Measurements from ENCODE around the gene ZFHX2. TPM values are rescaled to one million over a fixed set of nuclear protein-coding genes. Genes with fewer than 3 reads are reported as not detected.

ZFHX2 gene
- total RNA-seq, 2 donors from 2014 or later, result 1.8 to 2.0 TPM

DNA sequence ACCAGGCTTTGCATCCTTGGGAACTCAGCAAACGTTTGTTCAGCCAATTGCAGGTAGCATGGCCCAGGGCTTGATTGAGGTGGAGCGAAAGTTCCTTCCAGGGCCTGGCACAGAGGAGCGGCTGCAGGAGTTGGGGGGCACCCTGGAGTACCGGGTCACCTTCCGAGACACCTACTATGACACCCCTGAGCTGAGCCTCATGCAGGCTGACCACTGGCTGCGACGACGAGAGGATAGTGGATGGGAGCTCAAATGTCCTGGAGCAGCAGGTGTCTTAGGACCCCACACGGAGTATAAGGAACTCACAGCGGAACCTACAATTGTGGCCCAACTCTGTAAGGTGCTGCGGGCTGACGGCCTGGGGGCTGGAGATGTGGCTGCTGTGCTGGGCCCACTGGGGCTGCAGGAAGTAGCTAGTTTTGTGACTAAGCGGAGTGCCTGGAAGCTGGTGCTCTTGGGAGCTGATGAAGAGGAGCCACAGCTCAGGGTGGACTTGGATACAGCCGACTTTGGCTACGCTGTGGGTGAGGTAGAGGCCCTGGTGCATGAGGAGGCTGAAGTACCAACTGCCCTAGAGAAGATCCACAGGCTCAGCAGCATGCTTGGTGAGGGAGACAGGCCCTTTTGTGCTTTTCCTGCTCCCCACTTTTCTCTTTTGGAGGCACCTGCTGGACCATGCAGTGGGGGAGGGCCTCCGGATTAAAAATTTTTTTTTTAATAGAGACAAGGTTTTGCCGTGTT, 5.3 kb upstream of the ZFHX2 start:
- TF ChIP-seq, protein P1, sequence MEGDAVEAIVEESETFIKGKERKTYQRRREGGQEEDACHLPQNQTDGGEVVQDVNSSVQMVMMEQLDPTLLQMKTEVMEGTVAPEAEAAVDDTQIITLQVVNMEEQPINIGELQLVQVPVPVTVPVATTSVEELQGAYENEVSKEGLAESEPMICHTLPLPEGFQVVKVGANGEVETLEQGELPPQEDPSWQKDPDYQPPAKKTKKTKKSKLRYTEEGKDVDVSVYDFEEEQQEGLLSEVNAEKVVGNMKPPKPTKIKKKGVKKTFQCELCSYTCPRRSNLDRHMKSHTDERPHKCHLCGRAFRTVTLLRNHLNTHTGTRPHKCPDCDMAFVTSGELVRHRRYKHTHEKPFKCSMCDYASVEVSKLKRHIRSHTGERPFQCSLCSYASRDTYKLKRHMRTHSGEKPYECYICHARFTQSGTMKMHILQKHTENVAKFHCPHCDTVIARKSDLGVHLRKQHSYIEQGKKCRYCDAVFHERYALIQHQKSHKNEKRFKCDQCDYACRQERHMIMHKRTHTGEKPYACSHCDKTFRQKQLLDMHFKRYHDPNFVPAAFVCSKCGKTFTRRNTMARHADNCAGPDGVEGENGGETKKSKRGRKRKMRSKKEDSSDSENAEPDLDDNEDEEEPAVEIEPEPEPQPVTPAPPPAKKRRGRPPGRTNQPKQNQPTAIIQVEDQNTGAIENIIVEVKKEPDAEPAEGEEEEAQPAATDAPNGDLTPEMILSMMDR (IDR thresholded peaks at IDR 0.05), result no peak
- intact Hi-C loops (cut with DNase I), result no loop called here
- no peaks in the 10 kb centered on the region for H3K36me3 ChIP-seq
- peak overlapping the region; percentile 92 for H3K27ac ChIP-seq
- H3K4me3 ChIP-seq, result peak overlapping the region; percentile 92
- H3K27me3 ChIP-seq, result no peaks in the 10 kb centered on the region
- no peaks in the 10 kb centered on the region for H3K9me3 ChIP-seq
- H3K4me1 ChIP-seq, result no peaks in the 10 kb centered on the region
- peak overlapping the region; percentile 64 to 84 for H3K9ac ChIP-seq (ENCODE audit: low read depth in 2 of 2, low read length in 2 of 2)
- no peak for DNase-seq

DNA sequence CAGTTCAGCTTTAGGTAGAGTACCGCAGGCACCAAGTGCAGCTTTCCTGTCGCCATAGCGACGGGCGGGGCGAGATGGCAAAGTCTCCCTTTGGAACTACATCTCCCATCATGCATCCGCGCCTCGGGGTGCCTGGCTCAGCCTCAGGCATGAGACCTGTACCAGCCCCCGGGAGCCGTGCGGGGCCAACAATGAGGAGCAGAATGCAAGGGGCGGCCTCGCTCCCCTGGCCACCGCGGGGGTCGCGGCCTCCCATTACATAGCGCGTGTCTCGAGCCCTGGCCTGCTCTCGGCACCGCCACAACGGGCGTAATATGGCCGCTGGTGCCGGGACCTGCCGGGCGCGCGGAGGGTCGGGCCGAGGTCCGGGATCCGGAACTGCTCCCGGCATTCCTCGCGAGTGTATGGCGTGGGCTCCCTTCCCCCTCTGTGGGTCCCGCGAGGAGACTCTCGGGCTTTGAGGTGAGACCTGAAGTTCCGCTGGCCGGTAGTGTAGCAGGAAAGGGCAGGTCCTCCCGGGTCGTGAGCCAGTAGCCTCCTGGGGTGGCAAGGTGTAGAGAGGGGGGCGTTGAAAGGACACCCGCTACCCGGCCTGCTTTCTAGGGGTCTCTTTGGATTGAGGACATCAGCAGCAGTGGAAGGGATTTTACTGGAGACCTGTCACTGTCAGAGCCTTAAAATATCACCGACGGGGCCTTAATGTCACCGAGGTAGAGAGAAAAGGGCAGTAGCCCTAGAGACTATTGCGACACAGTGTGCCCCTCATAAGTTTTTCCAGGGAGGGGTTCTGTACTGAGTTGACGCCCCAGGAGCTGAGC, 4.5 kb upstream of the ZFHX2 start, which contains the start of gene THTPA:
TSS of gene THTPA (plus strand) at position 390 of the 818 bp plus-strand sequence. CDS start 487 bp downstream, outside the sequence.
- no peaks in the 10 kb centered on the region for H3K36me3 ChIP-seq
- H3K9ac ChIP-seq (ENCODE audit: low read depth in 2 of 2, low read length in 2 of 2), result peak within 1 kb of the TSS; percentile 64 to 84
- intact Hi-C loops (cut with DNase I), result no loop called here
- TF ChIP-seq, protein P1 (IDR thresholded peaks at IDR 0.05), result no peak
- DNase-seq, result peak; percentile 97
- peak within 1 kb of the TSS; percentile 92 for H3K4me3 ChIP-seq
- H3K27me3 ChIP-seq, result no peaks in the 10 kb centered on the region
- no peaks in the 10 kb centered on the region for H3K9me3 ChIP-seq
- peak within 1 kb of the TSS; percentile 92 for H3K27ac ChIP-seq
- no peaks in the 10 kb centered on the region for H3K4me1 ChIP-seq

- no peaks in the 10 kb centered on the region for H3K36me3 ChIP-seq
- intact Hi-C loops (cut with DNase I), result no loop called here
Observed at GRCh38 chr14:23555533-23555881, 3.9 kb upstream of the ZFHX2 start.

GRCh38 chr14:23550812-23551265, 726 bp downstream of the ZFHX2 start:
- H3K9ac ChIP-seq (ENCODE audit: low read depth in 2 of 2, low read length in 2 of 2), result peak overlapping the region; percentile 65 to 77
- H3K27me3 ChIP-seq, result no peaks in the 10 kb centered on the region
- no peaks in the 10 kb centered on the region for H3K36me3 ChIP-seq
- intact Hi-C loops (cut with DNase I), result no loop called here
- DNase-seq, result no peak
- H3K9me3 ChIP-seq, result no peaks in the 10 kb centered on the region
- no peaks in the 10 kb centered on the region for H3K4me1 ChIP-seq
- no peak overlapping the region for H3K27ac ChIP-seq
- H3K4me3 ChIP-seq, result peak overlapping the region; percentile 56
- TF ChIP-seq, protein P1 (IDR thresholded peaks at IDR 0.05), result no peak

More at GRCh38 chr14:23555533-23555881, 3.9 kb upstream of the ZFHX2 start:
- H3K4me1 ChIP-seq, result no peaks in the 10 kb centered on the region
- H3K9ac ChIP-seq (ENCODE audit: low read depth in 2 of 2, low read length in 2 of 2), result peak overlapping the region; percentile 44 to 84
- TF ChIP-seq, protein P1 (IDR thresholded peaks at IDR 0.05), result no peak
- H3K27me3 ChIP-seq, result no peaks in the 10 kb centered on the region
- no peak for DNase-seq
- H3K9me3 ChIP-seq, result no peaks in the 10 kb centered on the region
- peak overlapping the region; percentile 92 for H3K4me3 ChIP-seq
- peak overlapping the region; percentile 92 for H3K27ac ChIP-seq

GRCh38 chr14:23550131-23550811, 1.3 kb downstream of the ZFHX2 start:
- no peak for DNase-seq
- no peaks in the 10 kb centered on the region for H3K27me3 ChIP-seq
- H3K4me1 ChIP-seq, result no peaks in the 10 kb centered on the region
- H3K27ac ChIP-seq, result no peak overlapping the region
- intact Hi-C loops (cut with DNase I), result no loop called here
- H3K4me3 ChIP-seq, result peak overlapping the region; percentile 56
- H3K9me3 ChIP-seq, result no peaks in the 10 kb centered on the region
- TF ChIP-seq, protein P1 (IDR thresholded peaks at IDR 0.05), result no peak
- H3K36me3 ChIP-seq, result no peaks in the 10 kb centered on the region
- peak overlapping the region in 1 of 2 donors; percentile 77 for H3K9ac ChIP-seq (ENCODE audit: low read depth in 2 of 2, low read length in 2 of 2)

Data from colonic mucosa (tissue), 4 donors.